H1 (cell line): ENCODE results near the gene SUSD1. TPM values are rescaled to one million over a fixed set of nuclear protein-coding genes. Genes with fewer than 3 reads are reported as not detected.

Experiments
- BCL11A ChIP-seq, 2 experiments: IDR thresholded peaks; one replicate each; pipeline ENCODE4 v1.6.1; 2011; ENCODE audit warnings: low read depth in 2 of 2, low read length in 2 of 2, mild to moderate bottlenecking in 2 of 2
- CBX5 ChIP-seq: fragments of 300-800, 300-1000 bp; sonication (generic); IDR thresholded peaks from 2 replicates; pipeline ENCODE4 v1.7.1; 2016; ENCODE audit warnings: antibody characterized with exemption, low read length, low read depth
- POLR2A ChIP-seq, 2 experiments: IDR thresholded peaks; 1 replicate in 1 of 2; 2 replicates in 1 of 2; pipeline ENCODE4 v1.6.1; 2011; ENCODE audit warnings: low read depth in 2 of 2, low read length in 2 of 2, mild to moderate bottlenecking in 2 of 2; ENCODE audit errors: control extremely low read depth in 1 of 2
- POLR2AphosphoS5 ChIP-seq: IDR thresholded peaks from 2 replicates; pipeline ENCODE4 v1.6.1; 2011; ENCODE audit warnings: low read depth, low read length
- RAD21 ChIP-seq, 2 experiments: IDR thresholded peaks in 1 of 2; conservative IDR thresholded peaks in 1 of 2; 2 replicates each; pipeline ENCODE4 v1.6.1; 2011; ENCODE audit warnings: low read depth in 2 of 2, low read length in 2 of 2, improper control_type of control experiment in 1 of 2, inconsistent platforms in 1 of 2, mild to moderate bottlenecking in 1 of 2, moderate library complexity in 1 of 2
- RFX5 ChIP-seq: IDR thresholded peaks from 2 replicates; pipeline ENCODE4 v1.6.1; 2011; ENCODE audit warnings: low read depth, low read length, improper control_type of control experiment, borderline replicate concordance
- TCF12 ChIP-seq: IDR thresholded peaks from 2 replicates; pipeline ENCODE4 v1.6.1; 2011; ENCODE audit warnings: low read depth, mild to moderate bottlenecking, low read length
- polyA plus RNA-seq, 7 experiments: library from polyadenylated mRNA; depleted of rRNA in 3 of 7; stranded (reverse) in 5 of 7; unstranded in 2 of 7; fragments of >200 nt in 5 of 7; fragments of 200-250 nt in 2 of 7; gene quantifications; 1 replicate in 5 of 7; 2 replicates in 1 of 7; 4 replicates in 1 of 7; pipeline versions ENCODE4 v1.2.1 to v1.2.3, GENCODE V29; 2011 to 2013; ENCODE audit warnings: missing spikeins in 2 of 7, mixed read lengths in 2 of 7
- total RNA-seq: library from RNA; stranded (reverse); fragmentation: NEBNext Ultra II Directional; extraction: Animal tissue kit (Norgen Biotek cat#: 25700); gene quantifications from 2 replicates; pipeline ENCODE4 v1.2.1, GENCODE V29; 2021
- TF ChIP-seq, protein P1 (sequence below): fragments of 300-600 bp; sonication (generic); IDR thresholded peaks from 2 replicates; pipeline ENCODE4 v1.7.1; 2012; ENCODE audit warnings: low read length, moderate library complexity, mild to moderate bottlenecking, inconsistent platforms; ENCODE audit not compliant: insufficient replicate concordance

SUSD1 gene
- total and polyA plus RNA-seq, 2 of the 8 experiments (the other 6 are each of a cell fraction or from before 2014, with no cell fraction given): 2.8 to 7.2 TPM

DNA sequence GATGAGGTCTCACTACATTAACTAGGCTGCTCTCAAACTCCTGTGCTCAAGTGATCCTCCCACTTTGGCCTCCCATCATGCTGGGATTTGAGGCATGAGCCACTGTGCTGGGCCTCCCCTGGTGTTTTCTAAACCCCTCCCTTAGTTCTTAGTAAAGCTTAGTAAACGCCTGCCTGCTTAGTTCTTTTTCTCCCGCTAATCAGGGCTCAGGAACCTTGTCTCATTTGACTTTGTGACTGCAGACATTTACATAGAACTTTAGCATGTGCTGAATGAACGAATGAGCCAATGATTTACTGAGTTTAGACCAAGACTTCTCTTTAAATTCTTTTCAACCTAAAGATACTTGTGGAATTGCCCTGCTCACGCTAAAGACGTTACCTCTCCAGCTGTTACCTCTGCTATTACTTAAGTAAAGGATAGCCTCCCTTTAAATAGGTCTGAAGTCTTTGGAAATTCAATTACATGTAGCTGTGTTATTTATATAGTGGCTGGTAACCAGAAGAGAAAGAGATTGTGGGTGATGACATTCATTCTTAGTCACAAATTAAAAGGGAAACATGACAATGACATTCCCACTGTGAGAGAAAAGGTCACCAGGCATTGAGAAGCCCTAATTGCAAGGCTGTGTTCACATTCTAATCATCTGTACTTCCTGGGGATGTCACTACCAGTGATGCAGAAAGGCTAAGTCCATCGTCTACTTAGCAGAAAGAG, 18.6 kb upstream of the SUSD1 start (continued):
- TF ChIP-seq, protein P1, sequence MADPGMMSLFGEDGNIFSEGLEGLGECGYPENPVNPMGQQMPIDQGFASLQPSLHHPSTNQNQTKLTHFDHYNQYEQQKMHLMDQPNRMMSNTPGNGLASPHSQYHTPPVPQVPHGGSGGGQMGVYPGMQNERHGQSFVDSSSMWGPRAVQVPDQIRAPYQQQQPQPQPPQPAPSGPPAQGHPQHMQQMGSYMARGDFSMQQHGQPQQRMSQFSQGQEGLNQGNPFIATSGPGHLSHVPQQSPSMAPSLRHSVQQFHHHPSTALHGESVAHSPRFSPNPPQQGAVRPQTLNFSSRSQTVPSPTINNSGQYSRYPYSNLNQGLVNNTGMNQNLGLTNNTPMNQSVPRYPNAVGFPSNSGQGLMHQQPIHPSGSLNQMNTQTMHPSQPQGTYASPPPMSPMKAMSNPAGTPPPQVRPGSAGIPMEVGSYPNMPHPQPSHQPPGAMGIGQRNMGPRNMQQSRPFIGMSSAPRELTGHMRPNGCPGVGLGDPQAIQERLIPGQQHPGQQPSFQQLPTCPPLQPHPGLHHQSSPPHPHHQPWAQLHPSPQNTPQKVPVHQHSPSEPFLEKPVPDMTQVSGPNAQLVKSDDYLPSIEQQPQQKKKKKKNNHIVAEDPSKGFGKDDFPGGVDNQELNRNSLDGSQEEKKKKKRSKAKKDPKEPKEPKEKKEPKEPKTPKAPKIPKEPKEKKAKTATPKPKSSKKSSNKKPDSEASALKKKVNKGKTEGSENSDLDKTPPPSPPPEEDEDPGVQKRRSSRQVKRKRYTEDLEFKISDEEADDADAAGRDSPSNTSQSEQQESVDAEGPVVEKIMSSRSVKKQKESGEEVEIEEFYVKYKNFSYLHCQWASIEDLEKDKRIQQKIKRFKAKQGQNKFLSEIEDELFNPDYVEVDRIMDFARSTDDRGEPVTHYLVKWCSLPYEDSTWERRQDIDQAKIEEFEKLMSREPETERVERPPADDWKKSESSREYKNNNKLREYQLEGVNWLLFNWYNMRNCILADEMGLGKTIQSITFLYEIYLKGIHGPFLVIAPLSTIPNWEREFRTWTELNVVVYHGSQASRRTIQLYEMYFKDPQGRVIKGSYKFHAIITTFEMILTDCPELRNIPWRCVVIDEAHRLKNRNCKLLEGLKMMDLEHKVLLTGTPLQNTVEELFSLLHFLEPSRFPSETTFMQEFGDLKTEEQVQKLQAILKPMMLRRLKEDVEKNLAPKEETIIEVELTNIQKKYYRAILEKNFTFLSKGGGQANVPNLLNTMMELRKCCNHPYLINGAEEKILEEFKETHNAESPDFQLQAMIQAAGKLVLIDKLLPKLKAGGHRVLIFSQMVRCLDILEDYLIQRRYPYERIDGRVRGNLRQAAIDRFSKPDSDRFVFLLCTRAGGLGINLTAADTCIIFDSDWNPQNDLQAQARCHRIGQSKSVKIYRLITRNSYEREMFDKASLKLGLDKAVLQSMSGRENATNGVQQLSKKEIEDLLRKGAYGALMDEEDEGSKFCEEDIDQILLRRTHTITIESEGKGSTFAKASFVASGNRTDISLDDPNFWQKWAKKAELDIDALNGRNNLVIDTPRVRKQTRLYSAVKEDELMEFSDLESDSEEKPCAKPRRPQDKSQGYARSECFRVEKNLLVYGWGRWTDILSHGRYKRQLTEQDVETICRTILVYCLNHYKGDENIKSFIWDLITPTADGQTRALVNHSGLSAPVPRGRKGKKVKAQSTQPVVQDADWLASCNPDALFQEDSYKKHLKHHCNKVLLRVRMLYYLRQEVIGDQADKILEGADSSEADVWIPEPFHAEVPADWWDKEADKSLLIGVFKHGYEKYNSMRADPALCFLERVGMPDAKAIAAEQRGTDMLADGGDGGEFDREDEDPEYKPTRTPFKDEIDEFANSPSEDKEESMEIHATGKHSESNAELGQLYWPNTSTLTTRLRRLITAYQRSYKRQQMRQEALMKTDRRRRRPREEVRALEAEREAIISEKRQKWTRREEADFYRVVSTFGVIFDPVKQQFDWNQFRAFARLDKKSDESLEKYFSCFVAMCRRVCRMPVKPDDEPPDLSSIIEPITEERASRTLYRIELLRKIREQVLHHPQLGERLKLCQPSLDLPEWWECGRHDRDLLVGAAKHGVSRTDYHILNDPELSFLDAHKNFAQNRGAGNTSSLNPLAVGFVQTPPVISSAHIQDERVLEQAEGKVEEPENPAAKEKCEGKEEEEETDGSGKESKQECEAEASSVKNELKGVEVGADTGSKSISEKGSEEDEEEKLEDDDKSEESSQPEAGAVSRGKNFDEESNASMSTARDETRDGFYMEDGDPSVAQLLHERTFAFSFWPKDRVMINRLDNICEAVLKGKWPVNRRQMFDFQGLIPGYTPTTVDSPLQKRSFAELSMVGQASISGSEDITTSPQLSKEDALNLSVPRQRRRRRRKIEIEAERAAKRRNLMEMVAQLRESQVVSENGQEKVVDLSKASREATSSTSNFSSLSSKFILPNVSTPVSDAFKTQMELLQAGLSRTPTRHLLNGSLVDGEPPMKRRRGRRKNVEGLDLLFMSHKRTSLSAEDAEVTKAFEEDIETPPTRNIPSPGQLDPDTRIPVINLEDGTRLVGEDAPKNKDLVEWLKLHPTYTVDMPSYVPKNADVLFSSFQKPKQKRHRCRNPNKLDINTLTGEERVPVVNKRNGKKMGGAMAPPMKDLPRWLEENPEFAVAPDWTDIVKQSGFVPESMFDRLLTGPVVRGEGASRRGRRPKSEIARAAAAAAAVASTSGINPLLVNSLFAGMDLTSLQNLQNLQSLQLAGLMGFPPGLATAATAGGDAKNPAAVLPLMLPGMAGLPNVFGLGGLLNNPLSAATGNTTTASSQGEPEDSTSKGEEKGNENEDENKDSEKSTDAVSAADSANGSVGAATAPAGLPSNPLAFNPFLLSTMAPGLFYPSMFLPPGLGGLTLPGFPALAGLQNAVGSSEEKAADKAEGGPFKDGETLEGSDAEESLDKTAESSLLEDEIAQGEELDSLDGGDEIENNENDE: no peak
- no peak for TF ChIP-seq CBX5
- TF ChIP-seq RFX5: no peak
- TF ChIP-seq BCL11A (IDR thresholded peaks at IDR 0.05; ENCODE audit: low read depth in 2 of 2, low read length in 2 of 2): no peak
- TF ChIP-seq TCF12: no peak
- TF ChIP-seq POLR2A (IDR thresholded peaks at IDR 0.05; ENCODE audit: control extremely low read depth in 1 of 2, low read depth in 2 of 2, low read length in 2 of 2): no peak
- no peak for TF ChIP-seq POLR2AphosphoS5
- no peak for TF ChIP-seq RAD21 (IDR thresholded peaks at IDR 0.05 in 1 of 2, conservative IDR thresholded peaks at IDR 0.05 in 1 of 2; ENCODE audit: low read depth in 2 of 2, low read length in 2 of 2)
